Mucosa of descending colon (tissue), 3 donors: ENCODE results near the gene ARHGAP22. TPM values are rescaled to one million over a fixed set of nuclear protein-coding genes. Genes with fewer than 3 reads are reported as not detected.

ENCODE experiments used
- ATAC-seq: fragments of 200-7000 bp; cut with Tn5 transposase; one replicate; pipeline ENCODE4 v1.9.1; 2020; ENCODE audit warnings: mild to moderate bottlenecking, moderate library complexity
- DNase-seq, 3 donors: peaks; one replicate each; pipeline ENCODE4 v3.0.0-alpha.2; 2020
- H3K36me3 ChIP-seq: fragments of 200-600 bp; one replicate; pipeline ENCODE4 v1.8.0; 2021; ENCODE audit warnings: low read depth, mild to moderate bottlenecking
- H3K4me1 ChIP-seq: fragments of 200-600 bp; one replicate; pipeline ENCODE4 v1.8.0; 2021; ENCODE audit warnings: low read depth, mild to moderate bottlenecking
- H3K4me3 ChIP-seq: fragments of 200-600 bp; one replicate; pipeline ENCODE4 v1.8.0; 2021; ENCODE audit warnings: mild to moderate bottlenecking
- H3K9me3 ChIP-seq: fragments of 200-600 bp; one replicate; pipeline ENCODE4 v1.8.0; 2021; ENCODE audit warnings: mild to moderate bottlenecking
- intact Hi-C, 2 donors: fragments of 100-400 bp; cut with DNase I in 1 of 2; cut with micrococcal nuclease in 1 of 2; formaldehyde crosslinking; loops; one replicate each; pipeline versions ENCODE4 v1.11.0 to v1.11.1; 2022; cut with DNase I, micrococcal nuclease
- total RNA-seq, 3 donors: library from RNA; stranded (reverse); fragmentation: NEBNext Ultra II Directional in 2 of 3; extraction: Animal tissue kit (Norgen Biotek cat#: 25700) in 2 of 3; gene quantifications; one replicate each; pipeline versions ENCODE4 v1.2.1 to v1.2.4, GENCODE V29; 2021 to 2023
- TF ChIP-seq, protein P1 (sequence below): fragments of 200-600 bp; IDR thresholded peaks from one replicate; pipeline ENCODE4 v1.8.0; 2022; ENCODE audit warnings: antibody characterized with exemption, mild to moderate bottlenecking
- donor health status: DM: no; HTN: no; CAD: no; lungs with moderate emphysema.
- donor health status: DM: no; HTN: no; CAD: no.
- donor health status: DM: no; HTN: yes; CAD: no.

ARHGAP22 gene
- total RNA-seq, 3 donors from 2014 or later = 0.93 to 5.9 (median 1.3) TPM

DNA sequence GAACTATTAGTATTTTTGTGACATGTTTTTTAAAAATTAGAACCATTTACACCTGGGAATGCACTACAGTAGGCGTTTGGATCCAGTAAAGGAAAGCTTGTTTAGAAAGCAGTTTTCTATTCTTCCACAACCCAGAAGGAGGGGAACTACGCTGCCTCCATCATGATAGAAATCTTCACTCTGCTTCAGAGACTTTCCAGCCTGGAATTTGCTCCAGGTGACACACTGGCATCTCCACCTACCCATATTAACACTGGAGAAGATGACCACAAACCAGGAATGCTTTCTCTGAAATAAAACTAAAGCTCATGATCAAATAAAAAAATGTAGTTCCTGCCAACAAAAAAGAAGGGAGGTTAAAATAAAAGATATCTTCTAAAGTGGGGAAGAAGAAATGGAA, 66.3 kb downstream of the ARHGAP22 start:
- no peak overlapping the region for H3K4me3 ChIP-seq
- H3K36me3 ChIP-seq = no peaks in the 10 kb centered on the region
- intact Hi-C loops = no loop called here
- no peaks in the 10 kb centered on the region for H3K9me3 ChIP-seq
- H3K4me1 ChIP-seq = no peaks in the 10 kb centered on the region
- TF ChIP-seq, protein P1, sequence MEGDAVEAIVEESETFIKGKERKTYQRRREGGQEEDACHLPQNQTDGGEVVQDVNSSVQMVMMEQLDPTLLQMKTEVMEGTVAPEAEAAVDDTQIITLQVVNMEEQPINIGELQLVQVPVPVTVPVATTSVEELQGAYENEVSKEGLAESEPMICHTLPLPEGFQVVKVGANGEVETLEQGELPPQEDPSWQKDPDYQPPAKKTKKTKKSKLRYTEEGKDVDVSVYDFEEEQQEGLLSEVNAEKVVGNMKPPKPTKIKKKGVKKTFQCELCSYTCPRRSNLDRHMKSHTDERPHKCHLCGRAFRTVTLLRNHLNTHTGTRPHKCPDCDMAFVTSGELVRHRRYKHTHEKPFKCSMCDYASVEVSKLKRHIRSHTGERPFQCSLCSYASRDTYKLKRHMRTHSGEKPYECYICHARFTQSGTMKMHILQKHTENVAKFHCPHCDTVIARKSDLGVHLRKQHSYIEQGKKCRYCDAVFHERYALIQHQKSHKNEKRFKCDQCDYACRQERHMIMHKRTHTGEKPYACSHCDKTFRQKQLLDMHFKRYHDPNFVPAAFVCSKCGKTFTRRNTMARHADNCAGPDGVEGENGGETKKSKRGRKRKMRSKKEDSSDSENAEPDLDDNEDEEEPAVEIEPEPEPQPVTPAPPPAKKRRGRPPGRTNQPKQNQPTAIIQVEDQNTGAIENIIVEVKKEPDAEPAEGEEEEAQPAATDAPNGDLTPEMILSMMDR = no peak
- DNase-seq (no peak), ATAC-seq (no peak)

DNA sequence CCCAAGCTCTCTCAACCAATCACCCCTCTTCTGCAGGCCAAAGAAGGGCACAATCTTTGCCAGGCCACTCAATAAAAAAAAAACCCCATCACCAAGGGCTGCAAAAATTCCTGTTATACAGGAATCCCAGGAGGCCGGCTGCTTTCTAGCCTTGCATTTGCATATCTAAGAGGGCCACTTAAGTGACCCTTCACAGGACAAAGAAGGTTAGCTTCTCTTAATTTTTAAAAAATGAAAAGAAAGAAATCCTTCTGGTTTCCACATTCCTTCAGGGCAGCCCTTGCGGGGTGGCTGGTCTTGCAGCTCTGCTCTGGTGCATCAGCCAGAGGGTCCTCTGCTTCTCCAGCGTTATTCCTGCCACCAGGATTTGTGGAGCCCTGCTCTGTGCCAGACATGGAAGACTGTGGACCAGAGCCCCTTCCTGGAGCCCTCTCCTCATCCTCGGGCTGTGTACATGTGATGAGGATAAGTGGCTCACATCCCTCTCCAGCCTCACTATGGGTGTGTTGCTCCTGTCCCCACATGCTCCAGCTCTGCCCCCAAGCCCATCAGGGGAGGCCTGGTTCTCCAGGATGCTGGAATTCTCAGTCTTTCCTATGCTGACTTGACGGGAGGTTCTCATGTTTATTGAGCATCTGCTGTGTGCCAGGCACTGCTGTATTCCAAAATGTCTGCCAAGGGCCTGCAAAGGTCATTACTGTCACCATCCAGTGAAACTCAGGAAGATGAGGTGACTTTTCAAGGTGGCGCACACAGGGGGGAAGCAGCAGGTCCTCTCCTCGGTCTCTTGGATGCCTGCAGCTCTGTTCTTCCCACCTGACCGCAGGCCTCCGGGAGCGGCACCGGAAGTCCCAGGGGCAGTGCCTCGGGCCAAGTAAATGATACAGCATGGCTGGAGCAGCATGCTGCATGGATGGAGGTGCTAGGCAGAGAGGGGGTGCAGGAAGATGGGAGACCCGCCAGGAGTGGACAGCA, 67.7 kb downstream of the ARHGAP22 start:
- H3K4me1 ChIP-seq = no peaks in the 10 kb centered on the region
- no peaks in the 10 kb centered on the region for H3K9me3 ChIP-seq
- DNase-seq (no peak), ATAC-seq (no peak)
- intact Hi-C loops = no loop called here
- H3K36me3 ChIP-seq = no peaks in the 10 kb centered on the region
- TF ChIP-seq, protein P1 = no peak
- no peak overlapping the region for H3K4me3 ChIP-seq

DNA sequence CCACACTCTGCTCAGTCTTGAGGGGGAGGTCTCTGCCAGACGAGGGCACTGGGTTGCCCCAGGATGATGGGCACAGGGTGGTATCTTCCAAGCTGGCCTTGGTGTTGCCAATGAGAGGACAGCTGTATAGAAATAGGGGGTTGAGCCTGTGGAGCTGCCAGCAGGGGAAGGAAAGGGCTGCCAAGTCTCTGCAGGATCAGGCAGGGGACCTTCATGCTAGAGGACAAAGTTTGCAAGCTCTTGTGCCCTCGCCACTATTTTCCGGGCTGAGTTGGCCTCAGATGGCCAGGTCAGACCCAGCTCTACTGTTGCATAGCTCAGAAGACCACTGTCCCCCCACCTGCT, 68.7 kb downstream of the ARHGAP22 start:
- Histone ChIP-seq H3K4me1 (no peaks in the 10 kb centered on the region), H3K4me3 (no peak overlapping the region), H3K36me3 (no peaks in the 10 kb centered on the region), H3K9me3 (no peaks in the 10 kb centered on the region)
- DNase-seq = no peak
- no peak for ATAC-seq
- TF ChIP-seq, protein P1 = no peak
- intact Hi-C loops = no loop called here

DNA sequence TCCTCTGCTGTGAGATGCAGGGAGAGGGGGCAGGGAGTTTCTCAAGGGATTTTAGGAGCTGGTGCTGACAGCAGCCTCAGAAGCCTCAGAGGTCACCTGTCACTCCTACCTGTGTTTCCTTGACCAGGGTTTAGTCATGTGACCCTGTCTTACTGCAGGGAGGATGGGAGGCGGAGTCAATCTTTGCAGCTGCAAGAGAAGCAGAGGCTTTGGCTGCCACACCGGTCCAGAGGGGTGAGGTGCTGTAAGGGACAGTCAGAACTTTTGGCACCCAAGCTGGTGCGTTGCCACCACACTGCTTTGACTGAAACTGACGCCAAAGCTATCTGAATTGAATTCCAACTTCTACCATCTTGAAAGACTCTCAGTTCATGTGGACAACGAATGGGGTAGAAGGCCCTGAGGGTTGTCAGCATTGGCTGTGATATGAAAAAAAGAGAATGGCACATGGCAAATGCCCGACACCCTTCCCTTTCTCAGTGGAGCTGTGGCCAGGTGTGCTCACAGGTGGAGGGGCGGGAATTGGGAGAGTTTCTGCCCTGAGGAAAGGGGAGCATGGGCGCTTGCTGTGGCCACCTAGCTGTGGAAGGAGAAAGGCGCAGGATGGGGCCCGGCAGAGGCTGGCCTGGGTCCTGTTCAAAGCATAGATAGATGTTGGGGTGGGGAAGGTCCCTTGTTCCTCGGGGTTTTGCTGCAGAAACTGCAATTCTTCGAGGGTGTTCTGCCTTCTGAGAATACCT, 69.3 kb downstream of the ARHGAP22 start:
- Histone ChIP-seq H3K4me1 (no peaks in the 10 kb centered on the region), H3K9me3 (no peaks in the 10 kb centered on the region), H3K36me3 (no peaks in the 10 kb centered on the region), H3K4me3 (no peak overlapping the region)
- intact Hi-C loops = no loop called here
- DNase-seq (no peak), ATAC-seq (no peak)
- TF ChIP-seq, protein P1 = no peak

DNA sequence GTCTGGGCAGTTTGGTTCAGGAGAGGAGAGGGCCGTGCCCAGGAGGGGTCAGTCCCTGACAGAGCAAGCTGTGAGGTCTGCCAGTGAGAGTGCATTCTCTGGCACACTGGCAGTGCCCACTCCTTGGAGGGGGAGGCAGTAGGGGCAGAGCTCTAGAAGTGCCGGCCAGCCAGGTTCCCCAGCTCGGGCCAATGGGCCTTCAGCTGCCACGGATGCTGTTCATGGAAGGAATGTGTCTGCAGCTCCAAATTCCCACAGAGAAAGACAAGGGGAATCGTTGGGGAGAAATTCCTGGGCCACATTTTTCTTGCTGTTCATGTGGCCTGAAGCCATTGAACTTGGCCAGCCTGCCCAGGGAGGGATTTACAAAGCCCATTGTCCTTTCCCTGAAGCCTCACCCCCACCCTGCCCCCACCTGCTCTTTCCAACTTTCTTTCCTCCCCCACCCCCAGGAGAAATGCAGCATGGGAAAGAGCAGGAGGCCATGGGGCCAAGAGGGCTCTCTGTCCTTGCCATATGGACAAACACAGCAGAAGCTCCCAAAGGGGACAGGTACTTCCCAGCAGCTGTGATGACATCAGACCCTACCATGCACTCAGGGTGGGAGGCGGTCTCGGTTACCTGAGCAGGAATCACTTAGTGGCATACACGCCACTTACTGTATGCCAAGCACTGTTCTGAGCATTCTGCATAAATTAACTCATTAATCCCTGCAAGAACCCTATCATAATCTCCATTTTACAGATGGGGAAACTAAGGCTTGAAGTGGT, 70.7 kb downstream of the ARHGAP22 start:
- TF ChIP-seq, protein P1 = no peak
- Histone ChIP-seq H3K4me1 (no peaks in the 10 kb centered on the region), H3K9me3 (no peaks in the 10 kb centered on the region), H3K4me3 (no peak overlapping the region), H3K36me3 (no peaks in the 10 kb centered on the region)
- intact Hi-C loops = no loop called here
- no peak for DNase-seq
- ATAC-seq = no peak
